Stimulated activated CD4-positive, alpha-beta T cell treated with anti-CD3 and anti-CD28 coated beads, Interleukin-12 subunit alpha, Interleukin-12 subunit beta, amount 100 ng/mL, for 24 hours (primary cell): ENCODE results near the gene EEFSEC.

Source experiments
- DNase-seq, 2 experiments: peaks; one replicate each; pipeline ENCODE4 v3.0.0-alpha.2; 2020; ENCODE audit warnings: low read depth in 2 of 2

The EEFSEC gene

DNA sequence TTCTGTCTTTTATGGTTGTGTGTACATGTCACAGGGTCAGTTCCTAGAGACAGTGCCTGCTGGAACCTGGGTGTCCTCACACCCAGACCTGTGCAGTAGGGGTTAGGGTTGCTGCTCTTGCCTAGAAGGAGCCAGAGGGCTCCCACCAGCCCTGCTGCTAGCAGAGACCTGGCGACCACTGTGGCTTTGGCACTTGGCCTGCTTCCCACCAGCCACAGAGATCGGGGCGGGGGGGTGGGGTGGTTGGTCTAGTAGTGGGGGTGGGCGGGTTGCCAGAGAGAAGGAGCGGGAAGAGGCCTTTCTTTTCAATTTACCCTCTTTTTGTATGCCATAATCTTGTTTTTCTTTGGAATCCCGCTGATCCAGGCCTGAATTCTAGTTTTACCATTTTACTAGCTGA, 29.4 kb downstream of the EEFSEC start:
- DNase-seq: no peak

DNA sequence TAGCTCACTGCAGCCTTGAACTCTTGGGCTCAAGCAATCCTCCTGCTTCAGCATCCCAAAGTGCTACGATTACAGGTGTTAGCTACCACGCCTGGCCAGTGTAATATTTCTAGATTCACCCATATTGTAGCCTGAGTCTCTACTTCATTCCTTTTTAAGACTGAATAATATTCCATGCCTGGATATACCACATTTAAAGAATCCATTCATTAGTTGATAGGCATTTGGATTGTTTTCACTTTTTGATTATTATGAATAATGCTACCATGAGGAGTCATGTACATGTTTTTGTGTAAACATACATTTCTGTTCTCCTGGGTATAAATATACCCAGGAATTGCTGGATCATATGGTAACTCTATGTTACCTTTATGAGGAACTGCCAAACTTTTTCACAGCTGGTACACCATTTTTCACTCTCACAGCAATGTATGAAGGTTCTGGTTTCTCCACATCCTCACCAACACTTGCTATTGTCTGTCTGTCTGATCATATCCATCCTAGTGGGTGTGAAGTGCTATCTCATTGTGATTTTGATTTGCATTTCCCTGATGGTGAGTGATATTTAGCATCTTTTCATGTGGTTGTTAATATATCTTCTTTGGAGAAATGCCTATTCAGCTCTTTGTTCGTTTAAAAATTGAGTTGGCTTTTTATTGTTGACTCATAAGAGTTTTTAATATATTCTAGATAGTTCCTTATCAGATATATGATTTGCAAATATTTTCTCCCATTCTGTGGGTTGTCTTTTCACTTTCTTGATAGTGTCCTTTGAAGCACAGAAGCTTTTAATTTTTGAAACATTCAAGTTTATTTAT, 32.6 kb downstream of the EEFSEC start:
- DNase-seq: no peak

DNA sequence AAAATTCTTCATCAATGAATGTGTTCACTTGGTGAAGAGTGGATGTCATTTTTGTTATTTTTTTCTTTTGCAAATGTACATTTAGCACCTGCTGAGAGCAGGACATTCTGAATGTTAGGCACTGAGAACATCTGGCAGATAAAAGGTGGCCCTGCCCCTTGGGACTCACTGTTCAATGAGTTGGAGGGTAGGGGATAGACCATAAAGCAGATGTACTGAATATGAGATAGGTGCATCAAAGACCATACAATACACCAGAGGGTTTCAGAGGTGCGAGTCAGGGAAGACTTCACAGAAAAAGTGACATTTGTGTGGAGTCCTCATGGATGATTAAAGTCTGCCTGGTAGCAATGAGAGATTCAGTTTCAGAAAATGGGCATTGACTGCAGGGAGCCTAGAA, 34.2 kb downstream of the EEFSEC start:
- no peak for DNase-seq

DNA sequence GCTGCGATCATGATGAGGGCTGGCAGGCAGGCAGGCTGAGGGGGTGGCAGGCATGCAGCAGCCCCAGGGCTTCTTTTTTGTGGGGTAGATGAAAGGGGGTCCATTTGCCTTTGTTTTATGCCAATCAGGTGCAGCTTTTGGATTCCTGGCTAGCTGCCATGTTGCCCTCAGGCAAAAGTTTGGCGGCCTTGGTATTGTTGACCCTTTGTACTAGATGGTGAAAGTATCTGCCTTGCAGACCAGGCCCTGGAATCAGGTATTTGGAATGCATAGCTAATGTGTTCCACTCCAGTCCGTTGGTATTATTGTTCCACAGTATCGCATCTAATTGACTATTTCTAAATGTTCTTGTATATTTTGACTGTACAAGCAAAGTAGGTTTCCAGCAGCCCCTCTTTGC, 35.0 kb downstream of the EEFSEC start:
- DNase-seq: no peak

DNA sequence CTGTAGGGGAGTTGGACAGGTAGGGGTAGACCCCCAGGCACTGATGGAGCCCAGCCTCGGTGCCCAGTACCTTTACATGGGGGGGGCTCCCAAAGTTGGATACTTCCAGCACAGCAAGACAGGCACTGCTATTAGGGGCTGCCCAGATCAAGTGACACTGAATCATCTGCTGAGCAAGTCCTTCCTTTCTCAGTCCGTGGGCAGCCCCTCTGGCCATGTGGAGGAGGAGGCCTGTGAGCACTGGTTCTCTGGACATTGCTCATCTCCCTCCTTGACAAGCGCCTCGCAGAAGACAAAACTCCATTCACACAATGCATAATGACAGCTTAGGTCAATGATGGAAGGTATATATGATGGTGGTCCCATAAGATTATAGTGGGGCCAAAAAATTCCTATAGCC, 35.7 kb downstream of the EEFSEC start:
- no peak for DNase-seq

DNA sequence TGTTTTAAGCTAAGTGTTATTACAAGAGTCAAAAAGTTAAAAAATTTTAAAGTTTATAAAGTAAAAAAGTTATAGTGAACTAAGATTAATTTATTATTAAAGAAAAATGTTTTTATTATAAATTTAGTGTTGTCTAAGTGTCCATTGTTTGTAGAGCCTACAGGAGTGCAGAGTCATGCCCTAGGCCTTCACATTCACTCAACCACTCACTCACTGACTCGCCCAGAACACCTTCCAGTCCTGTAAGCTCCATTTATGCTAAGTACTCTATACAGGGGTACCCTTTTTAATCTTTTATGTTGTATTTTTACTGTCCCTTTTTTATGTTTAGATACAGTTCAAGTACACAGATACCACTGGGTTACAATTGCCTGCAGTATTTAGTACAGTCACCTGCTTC, 37.2 kb downstream of the EEFSEC start:
- DNase-seq: no peak

DNA sequence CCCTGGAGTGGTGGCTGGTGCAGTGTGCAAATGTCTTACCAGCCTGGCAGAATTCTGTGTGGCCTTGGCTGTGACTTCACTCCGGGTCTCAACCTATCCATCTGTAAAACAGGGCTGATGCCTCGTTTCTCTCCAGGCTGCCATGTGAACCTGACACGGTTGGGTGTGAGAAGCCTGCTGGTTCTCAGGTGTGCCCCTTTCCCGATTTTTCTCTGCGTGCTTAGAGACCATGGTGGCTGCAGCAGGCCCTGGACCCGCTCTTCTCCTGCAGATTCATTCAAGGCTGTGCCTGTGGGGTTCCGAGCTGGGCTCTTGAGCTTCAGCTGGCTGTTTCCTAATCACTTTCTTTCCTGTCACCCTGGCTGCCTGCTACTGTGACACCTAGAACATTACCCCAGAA, 38.9 kb downstream of the EEFSEC start:
- DNase-seq: no peak

DNA sequence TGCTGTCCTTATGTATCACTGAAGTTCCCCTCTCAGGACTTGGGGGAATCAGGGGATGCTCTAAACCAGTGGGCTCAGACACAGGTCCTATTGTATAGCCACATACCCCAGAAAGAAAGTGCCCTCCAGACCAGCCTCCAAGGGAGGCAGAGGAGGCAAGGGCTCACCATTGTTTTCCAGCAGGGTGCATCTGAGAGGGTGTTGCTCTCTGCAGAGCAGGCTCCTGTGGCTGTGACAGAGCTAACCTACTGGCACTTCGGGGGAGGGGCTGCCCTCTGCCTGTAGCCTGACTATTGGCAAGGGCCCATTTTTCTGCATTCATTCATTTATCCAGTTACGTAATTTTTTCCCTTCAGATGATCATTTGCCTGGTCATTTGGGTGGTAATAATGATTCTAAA, 39.9 kb downstream of the EEFSEC start:
- no peak for DNase-seq

DNA sequence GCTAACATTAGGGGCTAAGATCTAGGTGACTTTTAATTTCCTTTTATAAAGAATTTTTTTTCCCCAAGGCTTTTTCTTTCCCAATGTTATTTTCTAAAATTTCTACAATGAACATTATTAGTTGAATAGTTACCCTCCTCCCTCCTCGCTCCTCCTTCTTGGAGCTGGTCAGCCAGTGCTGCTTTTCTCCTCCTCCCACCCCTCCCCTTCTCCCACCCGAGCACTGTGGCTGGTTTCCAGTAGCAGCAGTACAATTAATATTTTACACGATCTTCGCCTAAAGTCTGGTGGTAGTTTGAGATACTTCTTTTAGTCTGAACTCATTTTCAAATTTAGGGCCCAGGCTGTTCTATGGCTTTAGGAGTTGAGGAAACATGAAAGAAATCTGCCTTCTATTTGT, 41.6 kb downstream of the EEFSEC start:
- no peak for DNase-seq

DNA sequence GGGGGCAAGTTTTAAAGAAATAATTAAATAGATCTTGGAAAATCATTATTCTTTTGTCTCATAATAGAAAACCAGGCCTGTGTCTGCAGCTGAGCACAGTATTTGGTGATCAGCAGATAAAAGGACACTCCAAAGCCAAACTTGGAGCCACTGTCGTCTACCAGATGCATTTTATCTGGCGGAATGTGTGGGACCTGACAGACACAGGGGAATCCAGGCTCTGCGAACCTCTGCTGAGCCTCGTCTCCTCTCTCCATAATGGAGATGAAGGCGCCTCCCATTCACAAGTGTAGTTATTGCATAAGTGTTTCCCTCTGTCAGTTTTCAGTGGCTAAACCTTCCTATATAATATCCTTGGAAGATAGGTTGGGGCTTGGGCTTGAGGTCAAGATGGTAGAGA, 42.1 kb downstream of the EEFSEC start:
- DNase-seq: no peak

DNA sequence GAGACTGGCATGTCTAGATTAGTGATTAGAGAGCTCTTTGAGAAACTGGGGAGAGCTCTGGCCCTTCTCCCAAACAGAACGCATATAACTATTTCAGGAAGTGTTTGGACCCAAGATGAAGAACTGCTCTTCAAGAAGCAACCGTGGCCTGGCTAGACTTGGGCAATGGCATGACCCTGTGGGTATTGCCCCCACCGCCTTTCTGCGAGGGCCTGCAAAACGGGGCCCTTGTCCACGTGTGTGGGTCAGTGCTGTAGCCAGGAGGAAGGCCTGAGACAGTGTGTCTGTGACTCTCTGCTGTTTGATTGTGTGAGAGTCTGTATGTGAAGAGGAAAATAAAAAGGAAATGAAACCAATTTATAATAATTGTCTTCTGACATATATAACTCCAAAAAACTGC, 42.5 kb downstream of the EEFSEC start:
- no peak for DNase-seq

DNA sequence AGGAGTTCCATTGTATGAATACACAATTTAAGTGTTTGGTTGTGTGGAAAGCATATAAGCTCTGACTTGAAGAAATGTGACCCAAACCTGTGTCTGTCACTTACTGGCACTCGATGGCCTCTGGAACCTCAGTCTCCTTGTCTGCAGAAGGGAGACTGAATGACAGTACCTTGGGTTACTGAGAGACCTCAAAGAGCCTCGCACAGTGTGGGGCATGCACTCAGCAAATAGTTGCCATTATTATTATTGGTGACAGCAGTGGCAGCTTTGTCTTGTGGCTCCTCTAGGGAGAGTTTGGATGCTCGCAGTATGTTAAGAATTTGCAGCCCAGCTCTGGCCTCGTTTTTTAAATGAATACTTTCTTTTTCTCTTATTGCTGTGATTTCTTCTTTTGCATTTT, 43.4 kb downstream of the EEFSEC start:
- no peak for DNase-seq

DNA sequence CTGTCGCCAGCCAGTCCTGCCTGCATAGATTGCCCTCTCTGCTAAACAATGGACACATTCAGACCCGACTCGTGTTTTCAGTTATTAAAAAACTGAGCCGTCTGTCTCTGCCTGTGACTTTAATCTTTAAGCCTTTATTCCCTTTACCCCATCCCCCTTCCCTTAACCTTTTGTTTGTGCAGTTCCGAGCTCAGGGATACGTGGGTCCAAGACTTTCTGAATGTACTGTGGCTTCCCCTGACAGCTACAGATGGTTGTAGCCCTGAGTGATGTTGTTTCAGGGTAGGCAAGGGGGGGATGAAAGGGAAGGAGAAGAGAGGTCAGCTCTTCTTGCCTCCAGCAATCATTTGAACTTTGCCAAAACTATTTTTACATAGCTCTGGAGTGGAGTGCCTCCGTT, 44.6 kb downstream of the EEFSEC start:
- no peak for DNase-seq

DNA sequence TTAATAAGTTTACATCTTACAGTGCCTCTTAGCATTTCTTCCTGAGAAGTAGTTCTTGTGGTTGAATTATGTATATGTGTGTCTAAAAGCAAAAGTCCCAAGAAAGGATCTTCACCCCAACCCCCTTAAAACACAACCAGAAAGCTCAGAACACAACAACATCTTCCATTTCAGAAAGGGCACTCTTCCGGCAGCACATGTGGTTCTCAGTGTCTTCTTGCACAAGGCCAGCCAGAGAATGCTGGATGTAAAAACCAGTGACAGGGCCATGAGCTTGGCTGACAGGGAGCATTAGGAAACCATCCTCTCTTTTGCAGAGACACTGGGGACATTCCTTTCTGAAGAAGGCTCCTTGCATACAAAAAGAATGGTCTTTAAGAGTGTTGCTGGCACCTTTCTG, 45.0 kb downstream of the EEFSEC start:
- no peak for DNase-seq

DNA sequence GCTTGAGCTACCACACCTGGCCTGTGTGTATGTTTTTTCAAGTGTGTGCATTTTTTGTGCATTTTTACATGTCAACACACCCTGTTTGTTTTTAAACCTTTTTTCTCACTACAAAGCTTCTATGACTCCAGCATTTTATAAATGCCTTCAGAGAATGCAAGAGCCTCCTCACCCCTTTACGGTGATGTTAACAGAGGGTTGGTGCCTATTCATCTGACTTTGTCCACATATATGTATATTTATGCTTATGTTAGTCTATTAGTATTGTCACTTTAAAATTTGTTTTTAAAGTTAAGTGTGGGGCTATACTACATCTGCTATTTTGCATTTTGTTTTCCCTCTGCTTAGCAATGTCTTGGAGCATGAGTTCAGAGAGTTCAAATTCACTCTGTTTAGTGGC, 45.8 kb downstream of the EEFSEC start:
- DNase-seq: no peak

DNA sequence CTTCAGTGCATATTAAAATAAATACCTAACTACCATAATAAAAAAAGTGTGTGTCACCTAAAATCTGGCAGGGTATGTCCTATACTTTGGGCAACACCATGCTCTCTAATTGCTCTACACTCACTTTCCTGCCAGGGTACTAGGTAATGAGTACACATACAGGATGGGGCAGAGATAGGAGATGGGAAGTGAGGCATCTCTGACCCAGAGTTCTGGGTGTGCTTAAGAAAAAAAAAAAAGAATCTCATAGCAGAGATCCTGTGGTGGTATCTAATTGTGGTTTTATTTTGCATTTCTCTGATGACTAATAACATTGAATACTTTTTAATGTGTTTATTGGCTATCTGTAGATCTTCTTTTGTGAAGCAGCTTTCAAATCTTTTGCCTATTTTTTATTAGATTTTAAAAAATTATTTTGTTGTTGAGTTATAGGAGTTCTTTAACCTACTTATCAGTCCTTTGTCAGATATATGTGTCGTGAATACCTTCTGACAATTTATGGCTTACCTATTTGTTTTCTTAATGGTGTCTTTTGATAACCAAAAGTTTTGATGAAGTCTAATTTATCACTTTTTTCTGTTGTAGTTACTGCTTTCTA, 48.0 kb downstream of the EEFSEC start:
- DNase-seq: no peak

DNA sequence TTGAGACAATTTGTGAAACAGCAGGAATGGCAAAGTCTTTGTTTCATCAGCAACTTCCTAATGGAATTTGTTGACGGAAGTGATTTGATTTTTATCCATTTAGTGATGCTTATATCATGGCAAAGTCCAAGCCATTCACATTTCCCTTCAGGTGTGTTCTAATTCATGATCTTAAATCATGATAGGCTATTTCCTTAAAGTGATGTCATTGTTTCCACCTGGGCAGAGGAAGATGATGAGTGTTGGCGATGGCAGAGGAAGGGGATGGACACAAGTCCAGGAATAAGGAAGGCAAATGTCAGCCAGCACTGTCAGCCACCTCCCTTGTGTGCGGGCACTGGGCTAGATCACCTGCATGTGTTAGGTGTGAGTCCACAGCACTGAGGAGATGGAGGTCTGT, 49.9 kb downstream of the EEFSEC start:
- no peak for DNase-seq

DNA sequence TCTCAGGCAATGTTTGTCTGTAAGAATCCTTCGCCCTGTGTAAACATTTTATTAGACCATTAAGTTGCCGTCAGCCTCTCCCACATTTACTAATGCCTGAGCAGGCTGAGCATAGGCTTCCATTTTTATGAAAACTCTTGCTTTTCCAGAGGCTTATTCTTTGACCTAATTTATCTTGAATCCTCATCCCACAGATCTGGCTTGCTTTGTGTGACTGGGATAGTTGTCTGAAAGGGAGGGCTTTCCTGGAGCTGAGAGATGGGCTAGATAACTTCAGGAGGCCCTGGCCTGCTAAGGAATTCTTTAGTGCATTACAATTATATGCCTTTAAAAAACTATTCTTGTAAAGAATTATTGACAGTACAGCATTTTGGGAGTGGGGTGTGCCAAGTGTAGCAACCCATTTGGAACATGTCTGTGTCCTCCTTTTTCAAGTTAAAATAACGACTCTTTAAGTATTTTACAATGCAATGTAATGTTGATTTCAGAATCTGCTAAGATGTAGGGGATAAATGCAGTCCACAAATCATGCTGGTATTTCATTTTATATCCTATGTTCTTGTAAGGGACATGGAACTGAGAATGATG, 52.4 kb downstream of the EEFSEC start:
- no peak for DNase-seq

DNA sequence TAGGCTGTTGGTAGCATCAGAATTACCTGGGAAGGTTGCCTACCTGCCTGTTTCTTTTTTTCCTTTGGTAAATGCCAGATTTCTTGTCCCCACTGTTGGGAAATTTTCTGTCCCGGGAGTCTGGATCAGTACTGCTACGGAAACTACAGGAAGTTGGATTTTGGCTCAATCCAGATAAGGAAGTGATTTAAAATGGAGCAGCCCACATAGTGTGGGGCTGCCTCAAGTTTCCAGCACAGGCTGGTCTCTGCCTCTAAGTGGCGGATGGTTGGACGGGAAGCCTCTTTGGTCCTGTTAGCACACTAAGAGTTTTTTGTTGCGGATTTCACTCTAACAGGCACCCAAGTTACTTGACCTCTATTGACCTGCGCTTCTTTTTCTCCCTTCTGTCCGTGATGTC, 54.7 kb downstream of the EEFSEC start:
- DNase-seq: no peak

DNA sequence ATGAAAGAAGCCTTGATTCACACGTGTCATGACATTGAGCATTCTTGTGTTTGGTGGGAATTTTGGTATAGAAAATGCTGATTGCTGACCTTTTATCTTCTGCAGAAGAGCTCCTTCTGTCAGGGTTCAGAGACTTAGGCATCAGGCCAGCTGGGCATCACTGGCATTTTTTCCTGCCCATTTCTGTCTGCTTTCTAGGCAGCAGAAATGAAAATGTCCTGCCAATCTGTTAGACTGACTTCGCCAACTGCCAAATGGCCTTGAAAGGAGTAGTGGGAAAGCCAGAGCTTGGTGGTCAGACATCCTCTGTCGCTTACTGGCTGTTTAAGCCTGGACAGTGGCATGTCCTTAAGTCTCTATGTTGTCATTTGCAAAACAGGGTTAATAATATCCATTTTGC, 57.4 kb downstream of the EEFSEC start:
- DNase-seq: no peak

DNA sequence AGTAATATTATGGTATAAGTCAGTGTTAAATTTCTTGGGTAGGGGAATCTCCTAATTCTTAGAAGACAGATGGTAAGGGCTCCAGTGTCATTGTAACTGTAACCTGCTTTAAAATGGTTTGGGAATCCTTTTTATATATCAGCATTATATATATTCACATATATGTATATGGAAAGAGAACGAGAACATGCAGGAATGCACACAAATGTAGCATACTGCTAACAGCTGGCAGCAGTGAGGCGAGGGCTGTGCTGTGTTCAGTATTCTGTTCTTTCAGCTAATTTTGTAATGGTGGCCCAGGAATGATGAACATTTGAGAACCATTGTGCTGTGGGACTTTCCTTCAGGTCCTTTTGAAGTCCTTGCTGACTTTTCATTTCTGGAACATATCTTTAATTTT, 60.8 kb downstream of the EEFSEC start:
- DNase-seq: no peak

DNA sequence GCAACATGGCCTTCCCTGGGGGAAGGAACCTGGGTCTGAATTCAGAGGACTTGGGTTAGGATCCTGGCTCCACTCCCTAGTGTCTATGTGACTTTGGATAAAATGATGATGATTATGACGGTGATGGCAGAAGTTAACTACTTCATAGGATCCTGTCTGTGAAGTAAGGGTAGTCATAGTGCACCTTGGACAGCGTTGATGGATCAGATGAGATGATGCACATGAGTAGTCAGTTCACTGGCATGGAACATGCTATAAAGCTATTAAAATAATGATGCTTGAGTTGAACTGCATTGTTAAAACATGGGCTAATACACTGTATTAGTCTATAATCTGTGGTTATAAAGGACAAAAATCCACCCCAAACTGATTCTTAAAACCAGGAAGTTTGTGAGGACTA, 62.0 kb downstream of the EEFSEC start:
- DNase-seq: no peak

DNA sequence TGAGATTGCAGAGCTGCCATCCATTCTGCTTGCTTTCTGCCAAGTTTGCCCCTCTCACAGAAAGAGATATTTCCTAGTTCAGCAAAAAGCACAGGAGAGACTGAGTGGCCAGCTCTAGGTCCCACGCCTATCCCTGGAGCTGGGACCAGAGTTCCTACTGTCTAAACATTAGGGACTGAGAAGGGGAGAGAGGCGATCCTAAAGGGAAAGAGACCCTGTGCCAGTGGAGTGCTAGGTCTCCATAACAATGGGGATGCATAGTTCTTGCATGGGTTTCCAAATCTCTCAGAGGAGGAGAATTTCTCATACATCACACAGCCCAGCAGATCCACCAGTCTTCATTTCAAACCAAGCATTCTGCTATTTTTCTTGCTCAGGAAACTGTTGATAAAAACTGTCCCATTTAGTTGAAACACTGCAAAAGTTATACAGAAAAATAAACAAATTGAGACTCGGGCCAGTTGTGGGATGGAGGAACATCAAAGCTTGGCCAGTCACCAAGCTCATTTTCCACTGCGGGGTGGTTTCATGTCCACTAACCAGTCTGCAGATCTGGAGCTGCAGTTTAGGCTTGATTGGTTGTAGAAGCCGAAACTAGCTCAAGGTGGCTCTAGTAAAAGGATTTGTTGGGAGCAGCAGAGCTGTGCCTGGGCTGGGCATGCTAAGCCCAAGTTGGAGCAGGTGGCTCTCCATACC, 62.7 kb downstream of the EEFSEC start:
- no peak for DNase-seq
